HepG2 (cell line): ENCODE measurements around the gene NXPH4. TPM values are rescaled to one million over a fixed set of nuclear protein-coding genes. Genes with fewer than 3 reads are reported as not detected.

Experiments used
- ATF3 ChIP-seq: sonication (generic); formaldehyde crosslinking; IDR thresholded peaks from 2 replicates; pipeline ENCODE4 v1.4.0; 2020; ENCODE audit warnings: missing genetic modification reagents
- ELF4 ChIP-seq: sonication (generic); formaldehyde crosslinking; IDR thresholded peaks from 2 replicates; pipeline ENCODE4 v1.5.0; 2020; ENCODE audit warnings: missing genetic modification reagents, mild to moderate bottlenecking, moderate library complexity, borderline replicate concordance
- ETS1 ChIP-seq: sonication (generic); formaldehyde crosslinking; IDR thresholded peaks from 2 replicates; pipeline ENCODE4 v1.4.0; 2020; ENCODE audit warnings: missing genetic modification reagents
- FOXP1 ChIP-seq, 2 experiments: fragments of 450-650 bp in 1 of 2; IDR thresholded peaks; 2 replicates each; pipeline ENCODE4 v1.6.1; 2017 to 2018; ENCODE audit warnings: antibody characterized with exemption in 1 of 2
- MED1 ChIP-seq: sonication (generic); formaldehyde crosslinking; IDR thresholded peaks from 2 replicates; pipeline ENCODE4 v1.4.0; 2020; ENCODE audit warnings: missing genetic modification reagents
- MLLT10 ChIP-seq: sonication (generic); formaldehyde crosslinking; IDR thresholded peaks from 2 replicates; pipeline ENCODE4 v1.4.0; 2020; ENCODE audit warnings: missing genetic modification reagents
- NR2F1 ChIP-seq, 2 experiments: fragments of 450-650 bp in 1 of 2; formaldehyde crosslinking in 1 of 2; IDR thresholded peaks; 2 replicates each; pipeline versions ENCODE4 v1.5.0 to v1.6.1; 2016 to 2020; ENCODE audit warnings: mild to moderate bottlenecking in 1 of 2, missing compliant biosample characterization in 1 of 2, missing genetic modification reagents in 1 of 2, moderate library complexity in 1 of 2
- SIN3A ChIP-seq: IDR thresholded peaks from 2 replicates; pipeline ENCODE4 v1.6.1; 2011; ENCODE audit warnings: low read depth, mild to moderate bottlenecking, control low read depth, low read length, borderline replicate concordance
- SIX4 ChIP-seq: sonication (generic); formaldehyde crosslinking; IDR thresholded peaks from 2 replicates; pipeline ENCODE4 v1.4.0; 2020; ENCODE audit warnings: missing genetic modification reagents
- SRSF1 ChIP-seq: fragments of 200-400 bp; formaldehyde crosslinking; optimal IDR thresholded peaks from 2 replicates; pipeline ENCODE3; 2017; ENCODE audit warnings: mild to moderate bottlenecking, low read depth, low read length, moderate library complexity
- STAG1 ChIP-seq: sonication (generic); formaldehyde crosslinking; IDR thresholded peaks from 2 replicates; pipeline ENCODE4 v1.4.0; 2020; ENCODE audit warnings: missing genetic modification reagents
- TARDBP ChIP-seq: sonication (generic); formaldehyde crosslinking; IDR thresholded peaks from 2 replicates; pipeline ENCODE4 v1.8.0; 2022; ENCODE audit warnings: mild to moderate bottlenecking, missing genetic modification reagents
- TRAFD1 ChIP-seq: sonication (generic); formaldehyde crosslinking; IDR thresholded peaks from 2 replicates; pipeline ENCODE4 v1.5.1; 2020; ENCODE audit warnings: missing genetic modification reagents, mild to moderate bottlenecking, borderline replicate concordance
- ZBTB3 ChIP-seq: sonication (generic); formaldehyde crosslinking; IDR thresholded peaks from 2 replicates; pipeline ENCODE4 v1.4.0; 2020; ENCODE audit warnings: low read depth, mild to moderate bottlenecking, moderate library complexity, missing genetic modification reagents, borderline replicate concordance
- ZNF552 ChIP-seq: sonication (generic); formaldehyde crosslinking; IDR thresholded peaks from 2 replicates; pipeline ENCODE4 v1.9.0; 2022; ENCODE audit warnings: missing genetic modification reagents, mild to moderate bottlenecking, borderline replicate concordance
- ZNF572 ChIP-seq: sonication (generic); formaldehyde crosslinking; IDR thresholded peaks from 2 replicates; pipeline ENCODE4 v1.5.1; 2020; ENCODE audit warnings: mild to moderate bottlenecking, missing genetic modification reagents
- ZNF781 ChIP-seq: sonication (generic); formaldehyde crosslinking; IDR thresholded peaks from 2 replicates; pipeline ENCODE4 v1.5.1; 2020; ENCODE audit warnings: borderline replicate concordance, mild to moderate bottlenecking, missing genetic modification reagents; ENCODE audit errors: not compliant biosample characterization
- ZNF784 ChIP-seq: sonication (generic); formaldehyde crosslinking; IDR thresholded peaks from 2 replicates; pipeline ENCODE4 v1.5.1; 2020; ENCODE audit warnings: missing genetic modification reagents, mild to moderate bottlenecking, borderline replicate concordance
- ZNF800 ChIP-seq: sonication (generic); formaldehyde crosslinking; IDR thresholded peaks from 2 replicates; pipeline ENCODE4 v1.4.0; 2020; ENCODE audit warnings: missing genetic modification reagents
- polyA plus RNA-seq, 8 experiments: library from polyadenylated mRNA; depleted of rRNA in 3 of 8; stranded (reverse) in 7 of 8; unstranded in 1 of 8; fragments of >200 nt; fragmentation: Illumina TruSeq in 4 of 8; extraction: Trizol in 4 of 8; gene quantifications; 2 replicates each; pipeline versions ENCODE4 v1.2.1 to v1.2.3, GENCODE V29; 2011 to 2016; ENCODE audit warnings: low read depth in 4 of 8, missing spikeins in 1 of 8, mixed read lengths in 1 of 8; ENCODE audit not compliant: insufficient read depth in 1 of 8
- total RNA-seq, 5 experiments: library from RNA; depleted of rRNA; stranded (reverse); fragments of >200 nt; fragmentation: Illumina TruSeq; extraction: Trizol; gene quantifications; 2 replicates each; pipeline ENCODE4 v1.2.3, GENCODE V29; 2016; ENCODE audit warnings: low read depth in 1 of 5

Gene NXPH4
- total and polyA plus RNA-seq, 2 of the 13 experiments (the other 11 are each of a cell fraction or from before 2014, with no cell fraction given) = 0.13 TPM; not detected in 1

GRCh38 chr12:57238854-57239554 is 22.4 kb downstream of the NXPH4 start (continued):
- TF ChIP-seq SIN3A (peak; percentile 59; the same call in 1 of the 2 replicates), ZNF552 (CRISPR knock-in tag) (no peak), MED1 (peak; percentile 55), ZNF781 (CRISPR knock-in tag) (no peak), ZNF784 (peak; percentile 68; the same call in 1 of the 2 replicates), ELF4 (no peak), ETS1 (no peak), ZNF572 (no peak), TARDBP (peak; percentile 85), SRSF1 (peak; percentile 78), MLLT10 (no peak), TRAFD1 (CRISPR knock-in tag) (no peak), NR2F1 (CRISPR knock-in tag; IDR thresholded peaks at IDR 0.05) (no peak), ZNF800 (CRISPR knock-in tag) (peak; percentile 64), SIX4 (CRISPR knock-in tag) (no peak), FOXP1 (IDR thresholded peaks at IDR 0.05) (no peak), FOXP1 (CRISPR knock-in tag; IDR thresholded peaks at IDR 0.05) (no peak), STAG1 (CRISPR knock-in tag) (peak; percentile 92), ATF3 (CRISPR knock-in tag) (no peak), ZBTB3 (CRISPR knock-in tag) (no peak)
